K562 (cell line): ENCODE measurements around the gene NTRK2. TPM values are rescaled to one million over a fixed set of nuclear protein-coding genes. Genes with fewer than 3 reads are reported as not detected.

Experiments
- BCOR ChIP-seq: fragments of 450-650 bp; IDR thresholded peaks from 2 replicates; pipeline ENCODE4 v1.6.1; 2016
- CHD7 ChIP-seq: fragments of 200-600 bp; sonication (generic); IDR thresholded peaks from one replicate; pipeline ENCODE4 v1.6.1; 2012; ENCODE audit warnings: mild to moderate bottlenecking, low read depth, low read length, inconsistent platforms
- PURB ChIP-seq: sonication (generic); formaldehyde crosslinking; IDR thresholded peaks from 2 replicates; pipeline ENCODE4 v1.9.0; 2021; ENCODE audit warnings: low read depth, mild to moderate bottlenecking, missing genetic modification reagents
- RFX1 ChIP-seq: fragments of 450-650 bp; IDR thresholded peaks from 2 replicates; pipeline ENCODE4 v1.6.1; 2016; ENCODE audit warnings: mild to moderate bottlenecking, moderate library complexity
- polyA plus RNA-seq, 8 experiments: library from polyadenylated mRNA; depleted of rRNA in 4 of 8; stranded (reverse) in 5 of 8; unstranded in 3 of 8; fragments of >200 nt; fragmentation: Nextera tagmentation in 2 of 8; fragmentation: Illumina TruSeq in 1 of 8; extraction: Ambion mirVana in 2 of 8; extraction: Trizol in 1 of 8; gene quantifications; 2 replicates each; pipeline versions ENCODE4 v1.2.1 to v1.2.3, GENCODE V29; 2011 to 2014; ENCODE audit warnings: inconsistent platforms in 1 of 8, missing spikeins in 1 of 8
- total RNA-seq, 7 experiments: library from RNA; depleted of rRNA in 6 of 7; stranded (reverse); fragments of >200 nt in 6 of 7; fragmentation: Illumina TruSeq in 2 of 7; extraction: Trizol in 2 of 7; gene quantifications; 2 replicates each; pipeline versions ENCODE4 v1.2.1 to v1.2.3, GENCODE V29; 2011 to 2021; ENCODE audit warnings: low replicate concordance in 1 of 7

NTRK2 gene
- total and polyA plus RNA-seq, 9 of the 15 experiments (the other 6 are each of a cell fraction or from before 2014, with no cell fraction given), result not detected

- TF ChIP-seq CHD7 (no peak), BCOR (no peak), RFX1 (no peak), PURB (CRISPR knock-in tag) (no peak)
- TF ChIP-seq, all 486 proteins: peak for 0
These were observed 270.2 kb downstream of the NTRK2 start (continued) for GRCh38 chr9:84939774-84940173.
